NOMO-1 (cell line): Measurements from ENCODE around the gene RPL37.
"Not testable (repeated sequence)": the region's sequence is repeated elsewhere in the genome, so short reads cannot be mapped to it uniquely, and the experiment has no call there.

Experiments used
- DNase-seq, 2 experiments: peaks; one replicate each; lab custom pipeline; 2025; ENCODE audit not compliant: unreplicated experiment in 2 of 2; lab: John Stamatoyannopoulos, UW

RPL37 gene

DNA sequence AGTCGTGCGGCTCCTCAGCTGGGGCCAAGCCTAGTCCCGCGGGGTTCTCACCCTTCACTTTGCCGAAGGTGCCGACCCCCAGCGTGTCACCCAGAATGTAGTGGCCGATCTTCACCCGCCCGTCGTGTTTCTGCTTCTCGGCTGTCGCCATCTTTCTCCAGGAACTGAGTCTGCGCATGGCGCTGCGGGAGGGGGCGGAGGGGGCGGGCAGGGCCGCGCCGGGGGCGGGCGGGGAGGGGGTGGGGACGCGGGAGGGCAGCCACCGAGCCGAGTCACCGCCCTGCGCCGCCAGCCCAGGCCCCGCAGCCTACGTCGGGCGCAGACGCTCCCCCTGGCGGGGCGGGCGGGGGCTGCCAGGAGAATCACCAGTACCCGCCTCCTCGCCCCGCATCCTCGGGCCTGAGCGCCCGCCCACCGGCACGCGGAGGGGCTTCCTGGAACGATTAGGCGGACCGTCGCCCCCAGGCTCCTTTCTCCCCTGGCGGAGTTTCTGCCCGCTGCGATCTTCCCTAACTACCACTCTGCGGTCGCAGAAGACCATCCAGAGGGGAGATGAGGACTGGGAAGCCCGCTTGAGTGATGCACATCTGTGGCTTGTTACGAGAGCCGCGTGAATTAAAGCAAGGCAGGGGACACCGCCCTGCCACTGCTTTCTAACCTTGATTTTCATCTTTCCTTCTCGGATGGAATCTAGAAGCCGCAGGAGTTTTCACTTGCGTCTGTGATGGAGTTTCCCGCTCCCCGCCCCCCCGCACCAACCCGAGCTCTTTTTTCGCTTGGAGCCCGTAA is 36.8 kb downstream of the RPL37 start, which contains the start of gene PRKAA1:
Gene PRKAA1 (minus strand): TSS at position 363 of the 789 bp plus-strand sequence. CDS start 185 bp downstream, at position 178.
- peak; percentile 98 to 99 for DNase-seq

DNA sequence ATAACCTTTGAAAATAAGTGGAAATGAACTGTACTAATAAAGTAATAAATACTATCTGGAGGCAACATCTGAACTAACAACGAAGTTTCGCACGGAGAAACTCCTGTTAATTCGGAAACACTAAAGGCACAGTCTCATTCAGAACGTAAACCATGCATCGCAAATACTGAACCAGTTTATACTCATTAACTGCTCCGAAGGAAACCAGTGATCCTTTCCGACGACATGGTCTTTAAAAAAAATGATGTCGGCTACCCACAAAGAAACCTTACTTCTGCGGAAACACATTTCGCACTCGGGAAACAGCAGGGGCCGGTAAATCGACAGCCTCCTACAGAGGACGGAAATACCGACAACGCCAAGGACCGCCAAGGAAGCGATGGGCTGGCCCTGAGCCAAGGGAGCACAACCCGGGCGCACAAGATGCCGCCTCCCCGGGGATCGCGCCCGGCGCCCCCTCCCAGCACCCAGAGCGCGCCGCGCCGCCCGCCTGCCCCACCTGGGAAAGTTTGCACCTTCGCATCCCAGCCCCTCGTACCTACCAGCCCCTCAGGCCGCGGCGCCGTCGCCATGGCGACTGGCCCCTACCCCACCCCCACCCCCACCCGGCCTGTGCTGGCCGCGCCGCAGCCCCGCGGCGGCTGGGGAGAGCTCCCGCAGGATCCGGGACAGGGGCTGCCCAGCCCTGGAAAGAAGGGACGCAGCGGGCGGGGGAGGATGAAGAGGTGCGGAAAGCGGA is 37.6 kb downstream of the RPL37 start:
- DNase-seq = peak; percentile 66 to 73

DNA sequence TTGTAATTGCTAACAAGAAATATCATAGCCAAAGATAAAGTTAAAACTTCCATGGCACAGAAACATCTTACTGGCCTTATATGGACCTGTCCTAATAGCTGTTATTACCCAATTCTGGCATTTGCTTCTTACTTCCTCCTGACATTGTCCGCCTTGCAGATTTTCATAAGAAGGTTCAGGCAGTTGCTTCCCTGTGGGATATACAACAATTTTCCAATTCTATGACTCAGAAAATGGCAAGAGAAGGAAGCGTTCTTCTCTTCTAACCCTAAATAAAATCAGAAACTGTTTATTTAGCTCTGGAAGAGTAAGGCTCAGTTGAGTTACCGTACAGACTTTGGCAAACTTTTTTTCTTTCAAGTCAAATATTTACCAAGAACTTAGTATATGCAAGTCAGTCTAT is 38.5 kb downstream of the RPL37 start:
- DNase-seq = peak; percentile 47 to 77

DNA sequence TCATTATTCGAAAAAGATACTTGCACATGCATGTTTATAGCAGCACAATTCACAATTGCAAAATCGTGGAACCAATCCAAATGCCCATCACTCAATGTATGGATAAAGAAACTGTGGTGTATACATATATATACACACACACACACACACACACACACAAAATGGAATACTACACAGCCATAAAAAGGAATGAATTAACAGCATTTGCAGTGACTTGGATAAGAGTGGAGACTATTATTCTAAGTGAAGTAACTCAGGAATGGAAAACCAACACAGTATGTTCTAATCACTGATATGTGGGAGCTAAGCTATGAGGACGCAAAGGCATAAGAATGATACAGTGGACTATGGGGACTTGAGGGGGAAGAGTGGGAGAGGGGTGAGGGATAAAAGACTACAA is 40.1 kb downstream of the RPL37 start:
- not testable (repeated sequence) for DNase-seq

DNA sequence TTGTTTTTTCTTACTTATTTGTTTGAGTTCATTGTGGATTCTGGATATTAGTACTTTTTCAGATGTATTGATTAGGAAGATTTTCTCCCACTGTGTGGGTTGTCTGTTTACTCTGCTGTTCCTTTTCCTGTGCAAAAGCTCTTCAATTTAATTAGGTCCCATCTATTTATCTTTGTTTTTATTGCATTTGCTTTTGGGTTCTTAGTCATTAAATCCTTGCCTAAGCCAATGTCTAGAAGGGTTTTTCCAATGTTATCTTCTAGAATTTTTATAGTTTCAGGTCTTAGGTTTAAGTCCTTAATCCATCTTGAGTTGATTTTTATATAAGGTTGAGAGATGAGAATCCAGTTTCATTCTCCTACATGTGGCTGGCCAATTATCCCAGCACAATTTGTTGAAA is 40.7 kb downstream of the RPL37 start:
- DNase-seq = not testable (repeated sequence)

DNA sequence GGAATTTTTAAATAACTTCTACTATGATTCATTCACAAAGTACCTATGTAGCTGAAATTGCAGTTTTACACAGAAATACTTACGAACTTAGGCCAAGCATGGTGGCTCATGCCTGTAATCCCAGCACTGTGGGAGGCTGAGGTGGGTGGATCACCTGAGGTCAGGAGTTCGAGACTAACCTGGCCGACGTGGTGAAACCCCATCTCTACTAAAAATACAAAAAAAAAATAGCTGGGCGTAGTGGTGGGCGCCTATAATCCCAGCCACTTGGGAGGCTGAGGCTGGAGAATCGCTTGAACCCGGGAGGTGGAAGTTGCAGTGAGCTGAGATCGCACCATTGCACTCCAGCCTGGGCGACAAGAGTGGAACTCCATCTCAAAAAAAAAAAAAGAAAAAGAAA is 42.3 kb downstream of the RPL37 start:
- not testable (repeated sequence) for DNase-seq

DNA sequence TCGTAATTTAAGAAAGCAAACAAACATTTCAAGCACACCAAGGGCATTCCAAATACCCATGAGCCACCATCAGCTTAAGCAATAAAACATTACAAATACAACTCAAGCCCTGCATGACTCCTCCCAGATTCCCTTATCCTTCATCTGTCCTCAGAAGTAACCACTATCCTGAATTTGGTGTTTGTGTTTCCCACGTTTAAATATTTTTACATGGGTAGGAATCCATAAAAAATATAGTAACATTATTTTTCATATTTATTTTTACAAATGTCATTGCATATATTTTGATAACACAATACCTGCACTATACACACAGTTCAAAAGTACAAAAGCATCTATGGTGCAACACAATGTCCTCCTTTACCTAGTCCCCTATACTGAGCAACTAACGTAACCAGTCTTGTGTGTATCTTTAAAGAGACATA is 43.3 kb downstream of the RPL37 start:
- no peak for DNase-seq

DNA sequence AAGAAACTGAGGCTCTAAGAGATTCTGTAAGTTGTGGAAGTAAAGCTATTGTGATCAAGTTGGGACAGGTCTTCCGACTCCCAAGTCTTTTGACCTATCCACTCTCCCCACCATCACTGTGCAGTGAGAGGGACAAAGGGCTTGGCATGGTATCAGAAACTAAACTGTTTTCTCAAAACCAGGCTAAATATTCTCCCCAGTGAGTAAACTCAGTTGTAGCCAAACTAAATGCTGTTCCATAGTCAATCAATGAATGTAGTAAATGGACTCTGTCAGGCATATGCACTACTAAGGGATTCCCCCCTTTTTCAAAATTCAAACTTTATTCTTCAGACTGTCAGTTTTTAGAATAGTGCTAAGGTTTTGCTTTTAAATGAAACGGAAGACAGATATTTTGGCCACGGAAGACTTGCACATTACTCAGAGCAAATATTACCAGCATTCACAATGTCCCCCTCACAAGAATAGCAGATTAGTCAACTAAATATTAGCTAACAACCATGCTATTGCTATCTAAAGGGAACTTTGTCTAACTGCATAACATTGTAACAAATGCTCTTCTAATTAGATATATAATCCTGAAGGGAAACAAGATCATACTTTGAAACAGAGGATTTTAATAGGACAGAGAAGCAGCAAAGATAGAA is 44.0 kb downstream of the RPL37 start:
- no peak for DNase-seq

DNA sequence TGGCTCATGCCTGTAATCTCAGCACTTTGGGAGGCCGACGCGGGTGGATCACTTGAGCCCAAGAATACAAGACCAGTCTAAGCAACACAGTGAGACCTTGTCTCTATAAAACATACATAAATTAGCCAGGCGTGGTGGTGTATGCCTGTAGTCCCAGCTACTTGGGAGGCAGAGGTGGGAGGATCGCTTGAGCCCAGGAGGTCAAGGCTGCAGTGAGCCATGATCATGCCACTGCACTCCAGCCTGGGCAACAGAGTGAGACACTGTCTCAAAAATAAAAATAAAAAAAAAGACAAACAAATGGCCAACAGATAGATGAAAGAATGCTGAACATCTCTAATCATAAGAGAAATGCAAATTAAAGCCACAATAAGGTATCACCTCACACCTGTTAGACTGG is 46.1 kb downstream of the RPL37 start:
- not testable (repeated sequence) for DNase-seq

DNA sequence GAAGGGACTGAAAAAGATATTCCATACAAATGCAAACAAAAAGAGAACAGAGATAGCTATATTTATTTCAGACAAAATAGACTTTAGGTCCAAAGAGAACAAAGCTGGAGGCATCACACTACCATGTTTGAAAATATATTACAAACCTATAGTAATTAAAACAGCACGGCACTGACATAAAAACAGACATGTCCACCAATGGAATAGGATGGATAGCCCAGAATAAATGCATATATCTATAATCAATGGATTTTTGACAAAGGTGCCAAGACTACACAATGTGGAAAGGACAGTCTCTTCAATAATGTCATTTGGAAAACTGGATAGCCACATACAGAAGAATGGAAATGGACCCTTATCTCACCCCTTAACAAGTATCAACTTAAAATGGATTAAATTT is 47.0 kb downstream of the RPL37 start:
- DNase-seq = no peak

DNA sequence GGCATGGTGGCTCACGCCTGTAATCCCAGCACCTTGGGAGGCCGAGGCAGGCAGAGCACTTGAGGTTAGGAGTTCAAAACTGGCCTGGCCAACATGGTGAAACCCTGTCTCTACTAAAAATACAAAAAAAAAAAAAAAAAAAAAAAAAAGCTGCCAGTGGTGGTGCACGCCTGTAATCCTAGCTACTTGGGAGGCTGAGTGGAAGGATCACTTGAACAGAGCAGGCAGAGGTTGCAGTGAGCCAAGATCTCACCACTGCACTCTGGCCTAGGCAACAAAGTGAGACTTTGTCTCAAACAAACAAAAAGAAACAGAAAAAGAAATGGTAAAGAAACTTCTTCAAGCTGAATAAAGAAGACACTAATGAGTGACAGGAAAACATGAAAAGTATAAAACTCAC is 48.4 kb downstream of the RPL37 start:
- not testable (repeated sequence) for DNase-seq

DNA sequence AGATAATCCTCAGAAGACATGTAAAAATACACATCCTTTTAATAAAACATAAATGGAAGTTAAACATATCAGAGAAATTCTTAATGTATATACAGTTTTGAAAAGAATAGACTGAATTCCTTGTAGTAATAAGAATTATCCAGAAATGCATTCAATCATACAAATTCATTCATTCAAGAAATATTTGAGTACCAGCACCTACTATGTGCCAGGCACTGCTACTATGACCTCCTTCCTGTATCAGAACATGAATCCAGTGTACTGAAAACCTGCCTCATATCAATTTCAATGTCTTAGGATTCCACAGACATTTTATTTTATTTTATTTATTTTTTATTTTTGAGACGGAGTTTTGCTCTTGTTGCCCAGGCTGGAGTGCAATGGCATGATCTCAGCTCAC is 50.1 kb downstream of the RPL37 start:
- DNase-seq = no peak

DNA sequence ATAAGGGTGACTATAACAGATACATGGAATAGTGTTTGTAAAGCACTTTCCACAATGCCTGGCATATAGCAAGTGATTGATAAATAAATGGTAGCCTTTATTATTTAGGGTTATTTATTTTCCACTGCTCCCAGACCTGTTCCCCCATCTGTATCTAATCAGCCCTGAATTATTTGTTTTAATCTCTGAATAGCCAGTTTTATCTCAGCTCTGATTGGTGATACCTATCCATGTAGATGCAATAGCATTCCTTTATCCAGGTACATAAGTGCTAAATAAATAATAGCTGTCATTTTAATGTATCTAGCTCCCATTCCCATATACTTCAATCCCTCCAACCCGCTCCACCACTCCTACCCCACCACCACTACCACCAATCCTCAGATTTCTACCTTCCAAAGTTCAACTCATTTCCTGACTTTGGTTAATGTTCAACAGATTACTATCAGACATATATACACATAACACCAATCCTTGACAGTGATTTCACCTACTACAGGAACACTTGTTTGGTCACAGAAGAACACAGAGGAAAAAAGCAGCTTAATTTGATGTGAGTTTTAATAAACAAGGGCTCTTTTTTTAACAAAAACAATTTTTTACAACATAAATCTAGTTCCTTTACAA is 50.9 kb downstream of the RPL37 start:
- DNase-seq = no peak

DNA sequence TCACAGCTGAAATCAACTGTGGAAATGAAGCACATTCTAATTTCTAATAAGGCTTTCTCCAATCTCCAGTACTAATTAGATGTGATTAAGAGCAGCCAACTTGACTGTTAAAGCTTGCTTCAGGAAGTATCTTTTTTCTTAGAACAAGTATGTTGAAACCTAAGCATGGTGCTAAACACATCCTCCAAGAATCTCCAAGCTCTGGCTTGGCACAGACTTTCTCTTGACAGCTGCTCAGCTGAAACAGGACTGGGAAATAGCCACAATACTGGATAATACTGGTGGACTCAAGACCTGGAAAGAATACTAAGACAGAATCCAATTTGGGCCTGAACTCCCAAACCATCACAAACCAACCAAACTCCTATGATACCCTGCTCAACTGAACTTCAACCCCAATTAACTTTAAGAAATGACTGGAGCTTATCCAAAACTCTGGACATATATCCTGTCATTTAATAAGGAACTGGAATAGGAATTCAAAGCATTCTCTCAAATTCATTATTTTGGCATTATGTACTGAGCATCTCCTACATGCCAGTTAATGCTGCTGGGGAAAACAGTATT is 53.1 kb downstream of the RPL37 start:
- peak in 1 of 2 experiments; percentile 20 for DNase-seq

DNA sequence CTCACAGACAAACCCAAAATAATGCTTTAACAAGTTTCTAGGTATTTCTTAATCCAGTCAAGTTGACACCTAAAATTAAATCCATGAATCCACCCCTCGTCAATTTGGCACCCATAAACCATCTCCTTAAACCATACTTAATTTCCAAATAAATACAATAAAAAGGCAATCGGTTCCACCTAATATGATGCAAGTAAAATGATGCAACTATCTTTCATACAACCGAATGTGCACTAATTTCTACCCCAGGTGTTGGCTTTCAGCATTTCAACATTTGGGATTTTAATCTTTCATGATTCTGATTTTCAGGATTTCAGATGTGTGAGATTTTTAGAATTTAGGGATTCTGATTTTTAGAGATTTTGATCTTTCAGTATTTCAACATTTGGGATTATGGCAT is 54.2 kb downstream of the RPL37 start:
- no peak for DNase-seq

DNA sequence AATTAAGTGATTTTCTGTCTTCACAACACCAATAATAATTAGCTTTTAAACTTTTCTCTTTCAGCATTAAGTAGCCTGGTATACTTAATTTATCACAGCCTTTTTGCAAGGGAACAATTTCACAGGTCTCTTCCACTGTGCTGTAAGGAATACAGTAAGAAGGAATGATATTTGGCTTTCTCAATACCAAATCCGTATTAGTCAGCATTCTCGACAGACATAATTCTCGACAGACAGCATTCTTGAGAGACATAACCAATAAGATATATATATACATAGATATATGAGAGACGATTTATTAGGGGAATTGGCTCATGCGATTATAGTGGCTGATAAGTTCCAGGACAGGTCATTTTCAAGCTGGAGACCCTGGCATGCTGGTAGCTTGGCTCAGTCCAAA is 54.8 kb downstream of the RPL37 start:
- DNase-seq = no peak

DNA sequence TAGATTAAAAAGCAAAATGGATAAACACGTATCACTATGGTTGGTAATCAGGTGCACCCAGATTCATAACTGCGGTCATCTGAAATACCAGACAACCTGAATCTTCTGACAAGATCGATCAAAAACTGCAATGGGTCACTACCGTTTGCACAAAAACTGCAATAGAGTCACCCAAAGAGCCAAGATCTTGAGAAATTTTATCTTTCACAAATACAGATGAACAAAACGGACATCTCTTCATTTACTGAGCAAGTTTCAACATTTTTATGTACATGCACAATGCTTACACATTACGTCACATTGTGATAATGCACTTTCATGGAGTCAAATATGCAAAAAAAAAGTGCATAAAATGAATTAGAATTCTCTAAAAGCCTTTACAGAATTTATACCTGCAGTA is 55.5 kb downstream of the RPL37 start:
- no peak for DNase-seq

DNA sequence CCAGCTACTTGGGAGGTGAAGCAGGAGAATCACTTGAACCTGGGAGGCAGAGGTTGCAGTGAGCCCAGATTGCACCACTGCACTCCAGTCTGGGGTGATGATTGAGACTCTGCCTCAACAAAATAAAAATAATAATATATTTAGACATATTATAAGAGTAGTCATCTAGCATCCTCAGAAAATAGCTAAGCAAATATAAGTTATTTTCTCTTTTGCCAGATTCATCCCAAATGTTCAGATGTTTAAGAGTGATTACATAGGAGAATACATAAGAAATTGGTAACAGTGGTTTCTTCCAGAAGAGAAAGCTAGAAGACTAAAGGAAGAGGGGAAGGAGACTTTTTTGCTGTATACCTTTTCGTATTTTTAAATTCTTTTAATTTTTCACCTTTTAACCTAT is 56.9 kb downstream of the RPL37 start:
- no peak for DNase-seq

DNA sequence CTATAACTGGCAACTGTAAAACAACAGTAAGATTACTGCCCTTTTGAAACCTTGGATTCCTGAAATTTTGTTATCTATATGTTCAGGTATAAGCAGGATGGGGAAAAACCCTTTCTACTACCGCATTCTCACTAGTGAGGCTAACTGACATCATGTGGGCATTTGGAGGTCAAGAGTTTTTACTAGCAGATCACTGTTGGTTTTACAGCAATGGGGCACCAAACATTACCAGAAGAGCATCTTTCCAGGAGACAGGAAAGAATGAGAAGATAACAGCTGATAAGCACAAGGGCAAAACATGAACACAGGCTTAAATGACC is 58.4 kb downstream of the RPL37 start:
- DNase-seq = no peak

DNA sequence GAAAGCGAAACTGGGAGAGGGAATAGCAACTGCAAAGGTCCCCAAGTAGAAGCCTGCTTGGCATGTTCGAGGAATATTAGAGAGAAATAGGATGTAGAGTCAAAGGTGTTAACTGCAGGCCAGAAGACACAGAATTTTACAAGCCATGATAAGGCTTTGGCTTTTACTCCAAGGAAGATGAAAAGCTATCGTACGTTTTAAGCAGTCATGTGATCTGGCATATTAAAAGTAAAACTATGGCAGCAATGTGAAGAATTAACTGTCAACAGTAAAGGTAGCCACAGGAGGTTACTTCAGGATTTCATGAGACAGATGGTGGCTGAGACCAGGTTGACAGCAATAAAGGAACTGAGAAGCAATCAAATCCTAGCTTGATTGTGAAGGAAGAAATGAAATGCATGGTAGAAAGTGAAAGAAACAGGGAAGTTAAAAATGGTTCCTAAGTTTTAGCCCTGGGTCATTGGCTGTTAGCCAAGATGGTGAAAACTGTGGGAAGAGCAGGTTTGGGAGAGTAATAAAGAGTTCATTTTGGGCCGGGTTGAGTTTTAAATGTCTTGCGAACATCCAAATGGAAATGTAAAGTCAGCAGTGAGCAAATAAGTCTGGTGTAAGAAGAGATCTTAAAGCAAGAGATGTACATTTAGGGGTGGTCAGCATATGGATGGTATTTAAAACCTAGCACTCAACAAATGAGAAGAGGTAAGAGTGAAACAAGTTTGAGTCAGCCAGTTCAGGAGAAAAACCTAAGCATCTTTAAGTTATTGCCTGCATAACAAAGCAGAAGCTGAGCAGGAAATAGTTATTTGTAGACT is 59.0 kb downstream of the RPL37 start:
- peak in 1 of 2 experiments; percentile 15 for DNase-seq
